ENCODE results near the gene PPP2CA. TPM values are rescaled to one million over a fixed set of nuclear protein-coding genes. Genes with fewer than 3 reads are reported as not detected.
A peak's percentile ranks its signal among the peaks of the same experiment; 100 is the strongest.
"Not testable (repeated sequence)": the region's sequence is repeated elsewhere in the genome, so short reads cannot be mapped to it uniquely, and the experiment has no call there.

The PPP2CA gene
- polyA plus RNA-seq, 4 donors = 199 to 247 (median 232) TPM

GRCh38 chr5:134152173-134152832 is 73.6 kb downstream of the PPP2CA start:
- DNase-seq (ENCODE audit: low read depth in 4 of 4, low spot score in 3 of 4) = not testable (repeated sequence)

- no peak for DNase-seq (ENCODE audit: low read depth in 4 of 4, low spot score in 3 of 4)
Measured at GRCh38 chr5:134151723-134152122, 74.2 kb downstream of the PPP2CA start.

DNA sequence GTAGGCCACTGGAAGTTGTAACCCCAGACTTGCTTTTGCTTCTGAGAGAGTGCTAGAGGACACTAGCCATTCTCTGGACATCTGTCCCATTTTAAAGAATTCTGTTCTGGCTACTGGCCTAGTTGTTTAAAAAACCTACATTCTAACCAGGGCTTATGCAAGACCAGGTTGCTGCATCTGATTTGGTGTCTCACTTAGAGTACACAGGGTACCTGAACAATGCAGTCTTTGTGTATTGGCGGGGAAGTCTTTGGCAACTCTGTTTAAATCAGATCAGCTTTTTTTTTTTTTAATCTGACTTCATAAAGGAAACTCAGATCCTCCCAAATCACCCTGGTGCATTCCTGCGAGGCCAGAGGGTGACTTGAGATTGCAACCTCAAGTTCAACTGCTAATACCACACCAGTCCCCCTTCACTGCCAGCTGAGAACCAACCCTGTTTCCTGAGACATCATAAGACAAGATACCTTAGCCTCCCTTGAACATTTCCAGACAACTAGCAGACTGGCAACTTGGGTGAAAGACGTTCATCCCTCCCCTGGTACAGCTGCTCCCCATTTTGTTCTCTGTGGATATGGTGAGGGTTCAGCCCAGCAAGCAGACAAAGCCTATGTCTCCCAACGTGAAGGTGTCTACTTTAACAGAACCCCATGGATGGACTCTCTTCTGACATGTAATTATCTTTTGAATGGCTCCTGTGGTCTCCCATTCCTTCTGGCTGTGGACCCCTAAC is 76.1 kb downstream of the PPP2CA start:
- no peak for DNase-seq (ENCODE audit: low read depth in 4 of 4, low spot score in 3 of 4)

DNA sequence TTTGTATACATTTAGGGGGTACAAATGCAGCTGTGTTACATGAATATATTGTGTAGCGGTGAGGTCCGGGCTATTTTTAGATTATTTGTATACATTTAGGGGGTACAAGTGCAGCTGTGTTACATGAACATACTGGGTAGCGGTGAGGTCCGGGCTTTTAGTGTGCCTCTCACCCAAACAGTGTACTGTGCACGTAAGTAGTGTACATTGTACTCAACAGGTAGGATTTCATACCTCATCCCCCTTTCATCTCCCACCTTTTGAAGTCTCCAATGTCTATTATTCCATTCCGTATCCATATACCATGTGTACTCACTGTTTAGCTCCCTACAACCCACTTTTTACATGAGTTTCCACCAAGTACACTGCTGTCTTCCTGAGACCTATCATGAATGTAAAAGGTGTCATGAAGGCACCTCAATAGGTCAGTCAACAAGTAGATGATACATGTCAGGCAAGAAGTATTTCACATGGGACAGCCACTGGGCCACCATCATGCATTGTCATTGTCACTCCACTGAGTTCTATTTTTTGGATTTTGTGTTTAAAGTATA is 76.8 kb downstream of the PPP2CA start:
- no peak for DNase-seq (ENCODE audit: low read depth in 4 of 4, low spot score in 3 of 4)

- peak in 1 of 4 donors; percentile 24 for DNase-seq (ENCODE audit: low read depth in 4 of 4, low spot score in 3 of 4)
Measured at GRCh38 chr5:134148316-134148715, 77.6 kb downstream of the PPP2CA start.

DNA sequence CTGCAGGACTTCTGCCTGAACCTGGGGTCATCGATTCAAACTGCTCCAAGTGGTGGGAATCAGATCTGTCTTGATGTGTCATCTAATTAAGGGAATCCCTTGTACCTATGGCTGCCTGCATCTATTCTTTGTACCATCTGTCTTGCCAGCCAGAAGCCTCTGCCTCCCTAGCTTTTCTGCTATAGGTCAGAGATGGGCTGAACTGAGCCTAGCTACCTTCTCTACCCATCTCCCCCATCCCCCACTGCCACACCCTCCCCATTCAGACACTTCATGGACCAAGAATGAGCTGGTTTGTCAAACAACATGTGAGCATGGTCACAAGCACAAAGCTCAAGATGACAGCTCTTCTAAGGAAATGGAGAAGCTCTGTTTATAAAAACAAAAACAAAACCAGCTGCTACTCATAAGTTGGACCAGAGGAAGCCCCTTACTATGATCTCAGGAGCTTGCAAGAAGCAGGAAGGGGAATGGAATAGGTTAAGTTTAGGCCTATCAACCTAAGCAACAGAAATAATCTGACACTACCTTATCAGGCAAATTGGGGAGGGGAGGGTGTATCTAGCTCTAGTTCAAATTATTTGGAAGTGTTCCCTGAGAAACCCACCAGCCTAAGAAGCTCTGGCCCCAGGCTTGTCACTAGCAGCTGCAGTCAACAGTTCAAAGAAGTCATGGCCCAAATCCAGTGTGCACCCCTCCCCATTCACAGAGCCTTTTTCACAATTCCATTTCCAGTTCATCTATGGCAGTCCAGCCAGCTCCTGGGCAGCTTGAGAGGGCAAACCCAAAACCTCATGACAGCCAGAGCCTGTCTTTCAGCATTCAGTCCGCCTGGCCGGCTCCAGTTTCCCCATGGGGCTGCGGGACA is 79.0 kb downstream of the PPP2CA start:
- DNase-seq (ENCODE audit: low read depth in 4 of 4, low spot score in 3 of 4) = no peak

- peak in 3 of 4 donors; percentile 46 to 70 (median 58) for DNase-seq (ENCODE audit: low read depth in 4 of 4, low spot score in 3 of 4)
Measured at GRCh38 chr5:134145779-134146581, 79.9 kb downstream of the PPP2CA start.

- no peak for DNase-seq (ENCODE audit: low read depth in 4 of 4, low spot score in 3 of 4)
Measured at GRCh38 chr5:134145041-134145757, 80.7 kb downstream of the PPP2CA start.

Other genes with a start within 250 kb of the PPP2CA start
- 100 to 1,000 TPM; 184 to 207 (median 205) TPM for gene VDAC1, start 221.1 kb downstream of the PPP2CA start, polyA plus RNA-seq (ENCODE audit: insufficient read length in 4 of 4)
- 10 to 100 TPM; 11.7 to 14.6 (median 13.2) TPM for gene TCF7, start 111.4 kb downstream of the PPP2CA start, polyA plus RNA-seq (ENCODE audit: insufficient read length in 4 of 4)
- 100 to 1,000 TPM; 759 to 899 (median 871) TPM for gene SKP1, start 49.1 kb downstream of the PPP2CA start, polyA plus RNA-seq (ENCODE audit: insufficient read length in 4 of 4)
- 1 to 10 TPM; 4.5 to 7.9 (median 7.0) TPM for gene CDKL3, start 141.1 kb upstream of the PPP2CA start, polyA plus RNA-seq (ENCODE audit: insufficient read length in 4 of 4)
- gene UBE2B, start 145.5 kb upstream of the PPP2CA start, polyA plus RNA-seq (ENCODE audit: insufficient read length in 4 of 4) = 100 to 1,000 TPM; 139 to 157 (median 143) TPM
- gene CDKN2AIPNL, start 185.8 kb upstream of the PPP2CA start, polyA plus RNA-seq (ENCODE audit: insufficient read length in 4 of 4) = 10 to 100 TPM; 31.9 to 33.8 (median 33.0) TPM

Data from right renal pelvis (tissue), 4 donors.